Measurements from ENCODE around the gene ST7. TPM values are rescaled to one million over a fixed set of nuclear protein-coding genes. Genes with fewer than 3 reads are reported as not detected.

Gene ST7
- total and polyA plus RNA-seq, 2 donors (not counting 1 experiment from before 2014, with no cell fraction given) = 2.3 to 4.6 TPM

- TF ChIP-seq CTCF (IDR thresholded peaks at IDR 0.05) = peak; percentile 99
- TF ChIP-seq EZH2 (IDR thresholded peaks at IDR 0.05; ENCODE audit: borderline replicate concordance, insufficient read depth, low read depth, low read length, poor library complexity, severe bottlenecking) = no peak
- peak; percentile 88 for ATAC-seq (ENCODE audit: low read depth)
- no peak overlapping the region for H3K27ac ChIP-seq (ENCODE audit: low read length in 2 of 2)
- no peaks in the 10 kb centered on the region for H3K79me2 ChIP-seq (ENCODE audit: control insufficient read depth, insufficient read depth, low read length)
- peaks cover 3 to 4% of the 10 kb centered on the region in 2 donors for H3K4me1 ChIP-seq (ENCODE audit: control insufficient read depth in 2 of 2, insufficient read depth in 2 of 2, low read length in 2 of 2)
- H3K4me2 ChIP-seq (replicated peaks; ENCODE audit: low read depth, low read length, poor library complexity, severe bottlenecking) = peak overlapping the region; percentile 51
- peaks cover 0 to 9% (median 0%) of the 10 kb centered on the region in 4 experiments for H3K27me3 ChIP-seq (replicated peaks in 1 of 4; ENCODE audit: control extremely low read depth in 1 of 4, control insufficient read depth in 3 of 4, insufficient read depth in 4 of 4, low read length in 3 of 4)
- H3K27me3 Mint-ChIP-seq = peaks cover 6% of the 10 kb centered on the region
- H3K9ac ChIP-seq (ENCODE audit: low read length) = peak overlapping the region; percentile 25
- 39% methylated on average over 23 of the region's 25 CpGs for WGBS (ENCODE audit: insufficient coverage)
- no peaks in the 10 kb centered on the region for H3K36me3 ChIP-seq (replicated peaks in 1 of 2; ENCODE audit: control extremely low read depth in 1 of 2, control insufficient read depth in 1 of 2, extremely low read depth in 1 of 2, insufficient read depth in 2 of 2, low read length in 1 of 2)
- H3K9me3 Mint-ChIP-seq (ENCODE audit: insufficient read depth) = no peaks in the 10 kb centered on the region
- no peak overlapping the region for H3K4me3 Mint-ChIP-seq
- peaks cover 6% of the 10 kb centered on the region for H3K4me1 Mint-ChIP-seq
- H2AFZ ChIP-seq (ENCODE audit: insufficient read depth, low read depth, low read length, poor library complexity, severe bottlenecking) = peak overlapping the region; percentile 69
- no peak overlapping the region for H3K27ac Mint-ChIP-seq
- no peaks in the 10 kb centered on the region for H3K9me3 ChIP-seq (ENCODE audit: control extremely low read depth in 1 of 3, control insufficient read depth in 2 of 3, insufficient read depth in 1 of 3, low read length in 2 of 3)
- intact Hi-C loops (cut with micrococcal nuclease) = loop anchor here (1.0 to 2.0 kb wide), 5 partner anchors 55 to 1223 kb away; no protein-coding TSS in a partner anchor
- no peaks in the 10 kb centered on the region for H4K20me1 ChIP-seq (ENCODE audit: control insufficient read depth, insufficient read depth, low read length, poor library complexity, severe bottlenecking)
- DNase-seq = peak; percentile 76
- no peak overlapping the region for H3K4me3 ChIP-seq (ENCODE audit: control extremely low read depth in 1 of 5, extremely low read depth in 1 of 5, insufficient read depth in 1 of 5, low read depth in 2 of 5, low read length in 4 of 5)
- ChIA-PET CTCF (interaction anchor here (0.7 to 8.9 kb wide), 16 partner anchors 11 to 1267 kb away, joined by 3 to 165 read pairs (median 5); no protein-coding TSS in a partner anchor), POLR2A (no interaction called here)
Measured at GRCh38 chr7:116929914-116930913, 23.1 kb upstream of the ST7 start.

- Mint-ChIP-seq H3K27ac (no peak overlapping the region), H3K9me3 (ENCODE audit: insufficient read depth) (no peaks in the 10 kb centered on the region), H3K4me1 (peaks cover 6% of the 10 kb centered on the region), H3K4me3 (no peak overlapping the region), H3K27me3 (peaks cover 21% of the 10 kb centered on the region)
- H2AFZ ChIP-seq (ENCODE audit: insufficient read depth, low read depth, low read length, poor library complexity, severe bottlenecking) = no peak overlapping the region
- 95% methylated on average over 6 of the region's 7 CpGs for WGBS (ENCODE audit: insufficient coverage)
- no peak overlapping the region for H3K27ac ChIP-seq (ENCODE audit: low read length in 2 of 2)
- H3K27me3 ChIP-seq (replicated peaks in 1 of 4; ENCODE audit: control extremely low read depth in 1 of 4, control insufficient read depth in 3 of 4, insufficient read depth in 4 of 4, low read length in 3 of 4) = peaks cover 0 to 9% (median 0%) of the 10 kb centered on the region in 4 experiments
- DNase-seq (no peak), ATAC-seq (ENCODE audit: low read depth) (no peak)
- POLR2A ChIA-PET = no interaction called here
- H3K9me3 ChIP-seq (ENCODE audit: control extremely low read depth in 1 of 3, control insufficient read depth in 2 of 3, insufficient read depth in 1 of 3, low read length in 2 of 3) = no peaks in the 10 kb centered on the region
- no peaks in the 10 kb centered on the region for H3K79me2 ChIP-seq (ENCODE audit: control insufficient read depth, insufficient read depth, low read length)
- TF ChIP-seq EZH2 (IDR thresholded peaks at IDR 0.05; ENCODE audit: borderline replicate concordance, insufficient read depth, low read depth, low read length, poor library complexity, severe bottlenecking) (no peak), CTCF (IDR thresholded peaks at IDR 0.05) (no peak)
- H3K9ac ChIP-seq (ENCODE audit: low read length) = no peak overlapping the region
- H3K4me3 ChIP-seq (ENCODE audit: control extremely low read depth in 1 of 5, extremely low read depth in 1 of 5, insufficient read depth in 1 of 5, low read depth in 2 of 5, low read length in 4 of 5) = no peak overlapping the region
- no peaks in the 10 kb centered on the region for H3K36me3 ChIP-seq (replicated peaks in 1 of 2; ENCODE audit: control extremely low read depth in 1 of 2, control insufficient read depth in 1 of 2, extremely low read depth in 1 of 2, insufficient read depth in 2 of 2, low read length in 1 of 2)
- H3K4me1 ChIP-seq (ENCODE audit: control insufficient read depth in 2 of 2, insufficient read depth in 2 of 2, low read length in 2 of 2) = peaks cover 3 to 4% of the 10 kb centered on the region in 2 donors
- intact Hi-C loops (cut with micrococcal nuclease) = no loop called here
- CTCF ChIA-PET = interaction anchor here (0.6 to 8.9 kb wide), 7 partner anchors 15 to 197 kb away, joined by 3 to 165 read pairs (median 6); partner anchors contain the start of gene ST7
- no peaks in the 10 kb centered on the region for H4K20me1 ChIP-seq (ENCODE audit: control insufficient read depth, insufficient read depth, low read length, poor library complexity, severe bottlenecking)
- no peak overlapping the region for H3K4me2 ChIP-seq (replicated peaks; ENCODE audit: low read depth, low read length, poor library complexity, severe bottlenecking)
Measured at GRCh38 chr7:116932566-116932965, 20.7 kb upstream of the ST7 start.
